A673 (cell line): ENCODE measurements around the gene AOC2.
"Not testable (repeated sequence)": the region's sequence is repeated elsewhere in the genome, so short reads cannot be mapped to it uniquely, and the experiment has no call there.

ENCODE experiments used
- EZH2 ChIP-seq: fragments of 200-600 bp; sonication (generic); IDR thresholded peaks from 2 replicates; pipeline ENCODE4 v1.6.1; 2017; ENCODE audit warnings: borderline replicate concordance, low read depth, mild to moderate bottlenecking, mixed read lengths, antibody characterized with exemption, low read length; ENCODE audit not compliant: poor library complexity, severe bottlenecking
- TF ChIP-seq, protein P1 (sequence below): fragments of 300-800, 200-600 bp; sonication (generic); conservative IDR thresholded peaks from 2 replicates; pipeline ENCODE4 v1.5.1; 2017; ENCODE audit warnings: low read depth, mild to moderate bottlenecking, antibody characterized with exemption, low read length, moderate library complexity, mixed read lengths

DNA sequence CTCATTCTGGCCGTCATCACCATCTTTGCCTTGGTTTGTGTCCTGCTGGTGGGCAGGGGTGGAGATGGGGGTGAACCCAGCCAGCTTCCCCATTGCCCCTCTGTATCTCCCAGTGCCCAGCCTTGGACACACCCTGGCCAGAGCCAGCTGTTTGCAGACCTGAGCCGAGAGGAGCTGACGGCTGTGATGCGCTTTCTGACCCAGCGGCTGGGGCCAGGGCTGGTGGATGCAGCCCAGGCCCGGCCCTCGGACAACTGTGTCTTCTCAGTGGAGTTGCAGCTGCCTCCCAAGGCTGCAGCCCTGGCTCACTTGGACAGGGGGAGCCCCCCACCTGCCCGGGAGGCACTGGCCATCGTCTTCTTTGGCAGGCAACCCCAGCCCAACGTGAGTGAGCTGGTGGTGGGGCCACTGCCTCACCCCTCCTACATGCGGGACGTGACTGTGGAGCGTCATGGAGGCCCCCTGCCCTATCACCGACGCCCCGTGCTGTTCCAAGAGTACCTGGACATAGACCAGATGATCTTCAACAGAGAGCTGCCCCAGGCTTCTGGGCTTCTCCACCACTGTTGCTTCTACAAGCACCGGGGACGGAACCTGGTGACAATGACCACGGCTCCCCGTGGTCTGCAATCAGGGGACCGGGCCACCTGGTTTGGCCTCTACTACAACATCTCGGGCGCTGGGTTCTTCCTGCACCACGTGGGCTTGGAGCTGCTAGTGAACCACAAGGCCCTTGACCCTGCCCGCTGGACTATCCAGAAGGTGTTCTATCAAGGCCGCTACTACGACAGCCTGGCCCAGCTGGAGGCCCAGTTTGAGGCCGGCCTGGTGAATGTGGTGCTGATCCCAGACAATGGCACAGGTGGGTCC lies 7.2 kb downstream of the AOC2 start:
- TF ChIP-seq, protein P1, sequence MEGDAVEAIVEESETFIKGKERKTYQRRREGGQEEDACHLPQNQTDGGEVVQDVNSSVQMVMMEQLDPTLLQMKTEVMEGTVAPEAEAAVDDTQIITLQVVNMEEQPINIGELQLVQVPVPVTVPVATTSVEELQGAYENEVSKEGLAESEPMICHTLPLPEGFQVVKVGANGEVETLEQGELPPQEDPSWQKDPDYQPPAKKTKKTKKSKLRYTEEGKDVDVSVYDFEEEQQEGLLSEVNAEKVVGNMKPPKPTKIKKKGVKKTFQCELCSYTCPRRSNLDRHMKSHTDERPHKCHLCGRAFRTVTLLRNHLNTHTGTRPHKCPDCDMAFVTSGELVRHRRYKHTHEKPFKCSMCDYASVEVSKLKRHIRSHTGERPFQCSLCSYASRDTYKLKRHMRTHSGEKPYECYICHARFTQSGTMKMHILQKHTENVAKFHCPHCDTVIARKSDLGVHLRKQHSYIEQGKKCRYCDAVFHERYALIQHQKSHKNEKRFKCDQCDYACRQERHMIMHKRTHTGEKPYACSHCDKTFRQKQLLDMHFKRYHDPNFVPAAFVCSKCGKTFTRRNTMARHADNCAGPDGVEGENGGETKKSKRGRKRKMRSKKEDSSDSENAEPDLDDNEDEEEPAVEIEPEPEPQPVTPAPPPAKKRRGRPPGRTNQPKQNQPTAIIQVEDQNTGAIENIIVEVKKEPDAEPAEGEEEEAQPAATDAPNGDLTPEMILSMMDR, result not testable (repeated sequence)
- TF ChIP-seq EZH2, result not testable (repeated sequence)
